ENCODE results near the gene ACAP3.
A peak's percentile ranks its signal among the peaks of the same experiment; 100 is the strongest.
"Not testable (repeated sequence)": the region's sequence is repeated elsewhere in the genome, so short reads cannot be mapped to it uniquely, and the experiment has no call there.

Gene ACAP3

GRCh38 chr1:1260843-1261560, 46.7 kb downstream of the ACAP3 start:
- no peak for DNase-seq

- no peak for DNase-seq
Measured at GRCh38 chr1:1259951-1260600, 47.7 kb downstream of the ACAP3 start.

GRCh38 chr1:1259540-1259939, 48.2 kb downstream of the ACAP3 start:
- no peak for DNase-seq

DNA sequence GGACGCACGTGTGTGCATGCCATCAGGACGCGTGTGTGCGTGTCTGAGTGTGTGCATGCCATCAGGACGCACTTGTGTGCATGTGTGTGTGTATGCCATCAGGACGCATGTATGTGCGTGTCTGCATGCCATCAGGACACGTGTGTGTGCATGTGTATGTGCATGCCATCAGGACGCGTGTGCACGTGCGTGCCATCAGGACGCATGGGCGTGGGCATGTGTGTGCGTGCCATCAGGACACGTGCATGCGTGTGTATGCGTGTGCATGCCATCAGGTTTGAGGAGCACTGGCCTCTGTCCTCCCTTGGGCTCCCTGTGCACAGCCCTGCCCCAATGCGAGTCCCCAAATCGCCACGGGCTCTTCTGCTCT, 48.6 kb downstream of the ACAP3 start:
- no peak for DNase-seq

DNA sequence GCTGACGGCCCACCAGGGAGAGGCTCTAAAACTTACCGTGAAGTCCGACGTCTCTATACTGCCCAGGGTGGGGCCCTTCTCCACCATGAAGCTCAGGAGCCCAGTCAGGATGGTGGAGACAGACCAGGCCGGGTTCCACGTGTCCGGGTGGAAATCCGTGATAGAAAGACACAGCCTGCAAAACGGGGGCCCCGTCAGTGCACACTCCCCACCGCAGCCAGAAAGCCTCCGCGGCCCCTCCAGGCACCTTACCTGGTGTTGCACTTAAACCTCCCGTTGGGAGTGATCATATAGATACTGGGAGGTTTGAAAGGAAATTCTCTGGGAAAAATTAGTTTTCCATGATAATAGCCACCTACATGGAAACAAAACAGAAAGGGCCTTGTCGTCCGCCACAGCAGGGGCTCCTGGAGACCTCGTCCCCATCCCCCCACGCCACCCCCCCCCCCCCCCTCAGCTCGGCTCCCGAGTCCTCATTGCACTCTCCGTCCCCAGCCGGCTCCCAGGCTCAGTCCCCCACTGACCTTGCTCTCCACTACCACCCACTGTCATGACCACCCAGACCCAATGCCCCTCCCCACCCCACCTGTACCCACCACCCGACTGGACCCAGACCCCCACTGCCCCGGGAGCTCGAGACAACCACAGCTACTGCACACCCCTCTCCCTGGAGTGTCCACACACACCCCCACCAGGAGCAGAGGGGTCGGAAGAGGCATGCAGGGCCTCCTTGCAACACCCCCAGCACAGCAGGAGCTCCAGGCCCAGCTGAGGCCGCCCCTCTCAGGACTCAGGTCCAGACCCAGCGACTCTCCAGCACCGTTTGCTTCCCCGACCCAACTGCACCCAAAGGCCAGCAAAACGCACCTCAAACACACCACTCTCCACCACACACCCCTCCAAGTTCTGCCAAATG, 50.5 kb downstream of the ACAP3 start:
- no peak for DNase-seq

DNA sequence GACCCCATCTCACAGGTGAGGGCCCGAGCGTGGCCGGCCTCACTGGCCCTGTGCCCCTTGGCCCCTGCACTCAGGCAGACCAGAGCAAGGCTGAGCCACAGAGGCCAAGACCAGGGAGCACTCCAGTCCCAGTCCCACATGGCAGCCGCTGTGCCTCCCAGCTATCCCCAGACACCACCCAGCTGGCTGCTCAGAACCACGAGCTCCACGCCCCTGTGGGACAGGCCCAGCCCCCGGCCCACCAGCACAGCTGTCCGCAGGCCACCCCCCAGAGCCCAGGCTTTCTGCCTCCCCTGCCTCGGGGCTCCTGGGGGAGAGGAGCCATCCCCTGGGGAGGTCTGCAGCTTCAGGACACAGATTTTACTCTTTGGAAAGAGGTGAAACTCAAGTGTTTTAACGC, 52.1 kb downstream of the ACAP3 start:
- no peak for DNase-seq

DNA sequence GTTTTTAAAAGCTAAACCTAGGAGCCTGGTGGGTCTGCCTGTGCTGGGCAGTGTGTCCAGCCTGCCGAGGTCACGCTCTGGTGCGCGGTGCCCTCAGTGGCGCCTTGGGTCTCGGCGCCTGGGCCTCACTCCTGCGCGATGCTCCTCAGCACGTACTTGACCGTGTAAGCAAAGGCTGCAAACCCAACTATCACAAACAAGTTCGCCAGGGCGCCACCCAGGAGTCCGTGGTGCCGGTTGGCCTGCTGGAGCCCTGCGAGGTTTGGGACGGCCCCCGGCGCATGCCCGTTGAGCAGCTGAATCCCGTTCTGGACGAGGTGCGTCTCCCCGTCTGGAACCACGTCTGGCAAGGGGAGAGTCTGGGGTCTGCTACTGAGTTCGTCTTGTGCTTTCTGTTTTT, 52.7 kb downstream of the ACAP3 start:
- DNase-seq, result no peak

DNA sequence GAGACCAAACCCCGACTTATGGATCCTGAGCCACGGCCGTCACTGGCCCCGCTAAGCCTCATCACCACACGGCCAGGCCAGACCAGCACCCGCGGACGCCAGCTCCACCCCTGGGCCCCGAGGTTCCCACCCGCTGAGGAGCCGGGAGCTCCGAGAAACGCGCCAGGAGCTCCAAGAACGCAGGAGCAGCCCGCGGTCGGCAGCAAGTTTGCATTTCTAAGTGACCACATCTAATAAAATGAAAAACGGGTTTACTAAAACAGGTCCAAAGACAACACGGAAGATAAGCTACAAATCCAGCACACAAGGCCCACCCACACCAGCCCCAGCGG, 53.1 kb downstream of the ACAP3 start:
- no peak for DNase-seq

GRCh38 chr1:1253972-1254666, 53.6 kb downstream of the ACAP3 start:
- DNase-seq, result no peak

DNA sequence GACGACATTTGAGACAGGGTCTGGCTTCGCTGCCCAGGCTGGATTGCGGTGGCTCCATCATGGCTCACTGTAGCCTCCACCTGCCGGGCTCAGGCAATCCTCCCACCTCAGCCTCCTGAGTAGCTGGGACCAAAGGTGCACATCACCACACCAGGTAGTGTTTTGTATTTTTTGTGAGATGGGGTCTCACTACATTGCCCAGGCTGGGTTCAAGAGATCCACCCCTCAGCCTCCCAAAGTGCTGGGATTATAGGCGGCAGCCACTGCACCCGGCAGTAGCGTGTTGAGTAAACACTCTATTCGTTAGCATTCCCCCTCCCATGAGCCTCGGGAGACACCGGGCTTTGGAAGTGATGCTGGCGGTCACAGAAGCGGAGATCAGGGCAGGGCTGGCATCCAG, 54.4 kb downstream of the ACAP3 start:
- DNase-seq, result no peak

DNA sequence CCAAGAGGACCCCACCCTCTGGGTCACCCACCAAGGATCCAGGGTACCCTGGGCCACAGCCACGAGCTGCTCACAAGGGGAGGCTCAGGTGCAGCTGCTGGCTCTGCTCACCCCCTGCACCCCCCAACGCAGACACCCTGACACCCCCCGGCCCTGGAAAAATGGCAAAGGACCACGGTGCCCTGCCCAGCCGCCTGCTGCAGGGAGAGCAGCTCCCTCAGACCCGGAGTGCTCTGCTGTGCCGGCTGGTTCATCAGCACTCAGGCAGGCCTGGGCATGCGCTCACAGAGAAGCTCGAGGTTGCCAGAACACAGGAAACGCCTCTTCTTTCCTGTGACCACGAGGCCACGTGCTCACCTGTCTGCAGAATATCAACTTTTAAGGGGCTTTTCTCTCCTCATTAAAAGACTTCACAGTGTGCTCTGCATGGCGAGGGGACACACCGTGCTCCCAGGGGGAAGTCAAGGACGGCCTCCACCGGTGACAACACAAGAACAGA, 56.9 kb downstream of the ACAP3 start:
- DNase-seq, result peak in 1 of 2 experiments; percentile 76

- not testable (repeated sequence) for DNase-seq
Measured at GRCh38 chr1:1248009-1248913, 59.5 kb downstream of the ACAP3 start.

GRCh38 chr1:1247341-1247913, 60.3 kb downstream of the ACAP3 start:
- no peak for DNase-seq

GRCh38 chr1:1246577-1247340, 61.0 kb downstream of the ACAP3 start, which contains the start of gene C1QTNF12:
C1QTNF12 (minus strand) TSS chr1:1246722; CDS start chr1:1246690, 32 bp downstream.
- DNase-seq, result peak in 1 of 2 experiments; percentile 57

GRCh38 chr1:1245817-1246576, 61.7 kb downstream of the ACAP3 start:
- no peak for DNase-seq

DNA sequence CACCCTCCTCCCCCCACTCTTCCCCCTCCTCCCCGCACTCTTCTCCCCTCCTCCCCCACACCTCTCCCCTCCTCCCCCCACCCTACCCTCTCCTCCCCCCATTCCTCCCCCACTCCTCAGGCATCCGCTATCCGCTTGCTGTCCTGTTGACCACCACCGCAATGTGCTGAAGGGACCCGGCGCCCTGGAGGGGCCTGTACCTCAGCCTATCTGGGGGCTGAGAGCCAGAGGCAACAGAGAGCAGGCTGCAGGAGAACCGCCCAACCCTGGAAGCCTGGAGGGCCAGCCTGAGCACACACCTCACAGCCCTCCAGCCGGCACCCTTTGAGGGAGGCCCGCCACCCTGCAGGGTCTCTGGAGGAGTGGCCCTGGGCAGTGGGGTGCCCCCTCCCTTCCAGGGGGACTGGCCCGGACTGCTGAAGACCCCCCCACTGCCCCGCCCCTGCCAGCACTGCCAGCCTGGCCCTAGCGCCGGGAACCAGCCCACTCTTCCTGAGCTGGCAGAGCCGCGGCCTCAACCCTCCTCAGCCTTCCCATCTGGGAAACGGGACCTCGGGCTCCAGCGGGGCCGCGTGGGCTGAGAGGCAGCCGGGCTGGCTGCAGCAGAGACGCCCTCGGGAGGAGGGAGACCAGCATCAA, 62.4 kb downstream of the ACAP3 start:
- no peak for DNase-seq

GRCh38 chr1:1244192-1244811, 63.4 kb downstream of the ACAP3 start:
- DNase-seq, result no peak

DNA sequence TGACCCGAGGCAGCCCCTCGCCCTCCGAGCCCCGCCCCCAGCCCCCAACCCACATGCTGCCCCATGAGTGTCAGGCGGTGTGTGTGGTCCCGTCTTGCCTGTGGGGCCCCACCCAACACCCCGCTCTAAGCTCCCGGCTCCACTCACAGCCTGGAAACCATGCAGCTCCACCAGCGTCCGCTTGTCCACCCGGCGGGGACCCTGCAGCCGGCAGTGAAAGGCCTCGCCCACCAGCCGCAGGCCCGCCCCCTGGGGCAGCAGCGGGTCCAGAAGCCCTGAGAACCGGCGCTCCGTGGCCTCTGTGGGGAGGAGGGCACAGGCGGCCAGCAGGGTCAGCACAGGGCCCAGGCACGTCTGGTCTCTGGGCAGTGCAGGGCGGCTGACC, 63.9 kb downstream of the ACAP3 start:
- no peak for DNase-seq

DNA sequence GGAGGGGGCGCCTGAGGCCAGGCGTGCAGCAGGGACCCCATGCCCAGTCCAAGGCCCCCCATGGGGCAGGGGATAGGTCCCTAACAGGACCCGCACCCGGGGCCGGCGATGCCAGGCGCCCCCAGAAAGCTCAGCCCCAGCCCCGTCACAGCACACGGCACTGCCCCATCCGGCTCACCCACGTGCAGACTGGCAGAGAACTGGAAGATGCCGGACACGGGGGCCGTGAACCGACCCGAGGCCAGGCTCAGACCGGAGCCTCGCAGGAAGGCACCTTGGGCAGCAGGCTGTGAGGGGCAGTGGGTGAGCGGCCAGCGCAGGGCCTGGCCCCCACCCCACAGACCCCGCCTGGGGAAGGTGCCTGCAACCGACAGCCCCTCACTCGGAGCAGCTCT, 64.5 kb downstream of the ACAP3 start:
- no peak for DNase-seq
